Epithelial cell of prostate (primary cell): ENCODE measurements around the gene NR6A1.

ENCODE experiments used
- DNase-seq: peaks from one replicate; pipeline ENCODE4 v3.0.0-alpha.2; 2011; ENCODE audit warnings: low read depth, low spot score
- H3K27ac ChIP-seq: fragments of 450-650 bp; 2 replicates; pipeline ENCODE4 v1.5.1; 2017; ENCODE audit warnings: mild to moderate bottlenecking

Gene NR6A1

GRCh38 chr9:124797343-124798103 is 26.4 kb upstream of the NR6A1 start:
- H3K27ac ChIP-seq: no peak overlapping the region
- no peak for DNase-seq

GRCh38 chr9:124795881-124796431 is 24.8 kb upstream of the NR6A1 start:
- no peak for DNase-seq
- no peak overlapping the region for H3K27ac ChIP-seq

GRCh38 chr9:124794902-124795491 is 23.9 kb upstream of the NR6A1 start:
- DNase-seq: no peak
- H3K27ac ChIP-seq: no peak overlapping the region

GRCh38 chr9:124793015-124793541 is 22.0 kb upstream of the NR6A1 start:
- no peak overlapping the region for H3K27ac ChIP-seq
- DNase-seq: no peak

GRCh38 chr9:124792257-124793014 is 21.3 kb upstream of the NR6A1 start:
- no peak for DNase-seq

GRCh38 chr9:124790801-124791505 is 19.8 kb upstream of the NR6A1 start:
- no peak for DNase-seq
- H3K27ac ChIP-seq: no peak overlapping the region

More at GRCh38 chr9:124792257-124793014, 21.3 kb upstream of the NR6A1 start:
- no peak overlapping the region for H3K27ac ChIP-seq

GRCh38 chr9:124790301-124790700 is 19.2 kb upstream of the NR6A1 start:
- no peak for DNase-seq
- H3K27ac ChIP-seq: no peak overlapping the region

- no peak overlapping the region for H3K27ac ChIP-seq
- no peak for DNase-seq
Measured at GRCh38 chr9:124789531-124789930, 18.4 kb upstream of the NR6A1 start.

GRCh38 chr9:124788542-124789217 is 17.6 kb upstream of the NR6A1 start:
- DNase-seq: no peak

GRCh38 chr9:124786881-124787573 is 15.9 kb upstream of the NR6A1 start:
- H3K27ac ChIP-seq: no peak overlapping the region
- DNase-seq: no peak

More at GRCh38 chr9:124788542-124789217, 17.6 kb upstream of the NR6A1 start:
- no peak overlapping the region for H3K27ac ChIP-seq

GRCh38 chr9:124784509-124784908 is 13.4 kb upstream of the NR6A1 start:
- H3K27ac ChIP-seq: no peak overlapping the region
- no peak for DNase-seq

GRCh38 chr9:124783830-124784229 is 12.7 kb upstream of the NR6A1 start:
- no peak overlapping the region for H3K27ac ChIP-seq
- DNase-seq: no peak

GRCh38 chr9:124782661-124783574 is 11.8 kb upstream of the NR6A1 start:
- no peak overlapping the region for H3K27ac ChIP-seq
- DNase-seq: no peak

- no peak for DNase-seq
Measured at GRCh38 chr9:124781967-124782660, 11.0 kb upstream of the NR6A1 start.

GRCh38 chr9:124780757-124781151 is 9.6 kb upstream of the NR6A1 start:
- H3K27ac ChIP-seq: no peak overlapping the region
- no peak for DNase-seq

More at GRCh38 chr9:124781967-124782660, 11.0 kb upstream of the NR6A1 start:
- no peak overlapping the region for H3K27ac ChIP-seq

- DNase-seq: no peak
- no peak overlapping the region for H3K27ac ChIP-seq
Measured at GRCh38 chr9:124780060-124780756, 9.1 kb upstream of the NR6A1 start.
